Neuronal stem cell (in vitro differentiated cells): ENCODE results near the gene ISG15.

Source experiments
- DNase-seq: peaks from one replicate; pipeline ENCODE4 v3.0.0-alpha.2; 2013; ENCODE audit warnings: low spot score
- H2AFZ ChIP-seq: one replicate; pipeline ENCODE4 v1.6.1; 2013; ENCODE audit warnings: mild to moderate bottlenecking, low read length, inconsistent platforms
- H2AK5ac ChIP-seq: 2 replicates; pipeline ENCODE4 v1.6.1; 2013; ENCODE audit warnings: low read depth, mild to moderate bottlenecking, inconsistent platforms, low read length, moderate library complexity, mixed read lengths
- H2BK120ac ChIP-seq: 2 replicates; pipeline ENCODE4 v1.6.1; 2013; ENCODE audit warnings: low read depth, mild to moderate bottlenecking, inconsistent platforms, low read length, moderate library complexity, mixed read lengths
- H2BK12ac ChIP-seq: one replicate; pipeline ENCODE4 v1.6.1; 2013; ENCODE audit warnings: low read length, inconsistent platforms
- H2BK15ac ChIP-seq: 2 replicates; pipeline ENCODE4 v1.6.1; 2013; ENCODE audit warnings: mild to moderate bottlenecking, low read length, inconsistent platforms, mixed read lengths
- H2BK5ac ChIP-seq: one replicate; pipeline ENCODE4 v1.6.1; 2013; ENCODE audit warnings: inconsistent platforms, mild to moderate bottlenecking, low read length, moderate library complexity
- H3K14ac ChIP-seq: one replicate; pipeline ENCODE4 v1.6.1; 2013; ENCODE audit warnings: low read length, inconsistent platforms
- H3K18ac ChIP-seq: 2 replicates; pipeline ENCODE4 v1.6.1; 2013; ENCODE audit warnings: low read length, inconsistent platforms
- H3K23ac ChIP-seq: 2 replicates; pipeline ENCODE4 v1.6.1; 2013; ENCODE audit warnings: low read depth, mild to moderate bottlenecking, mixed read lengths, low read length, inconsistent platforms; ENCODE audit not compliant: poor library complexity
- H3K27ac ChIP-seq: replicated peaks from 3 replicates; pipeline ENCODE4 v1.5.1; 2013; ENCODE audit warnings: low read length, inconsistent platforms
- H3K27me3 ChIP-seq, 3 experiments: 2 replicates each; pipeline ENCODE4 v1.6.1; 2013; ENCODE audit warnings: low read length in 3 of 3, mild to moderate bottlenecking in 2 of 3, inconsistent platforms in 1 of 3, low read depth in 1 of 3, mixed read lengths in 1 of 3, moderate library complexity in 1 of 3; ENCODE audit not compliant: control insufficient read depth in 3 of 3, insufficient read depth in 3 of 3
- H3K36me3 ChIP-seq, 2 donors: replicated peaks in 1 of 2; 2 replicates each; pipeline ENCODE4 v1.6.1; 2013; ENCODE audit warnings: low read length in 2 of 2; ENCODE audit not compliant: control insufficient read depth in 2 of 2, insufficient read depth in 2 of 2
- H3K4ac ChIP-seq: 2 replicates; pipeline ENCODE4 v1.6.1; 2013; ENCODE audit warnings: inconsistent platforms, mild to moderate bottlenecking, low read length, moderate library complexity
- H3K4me1 ChIP-seq, 2 donors: 1 replicate in 1 of 2; 2 replicates in 1 of 2; pipeline ENCODE4 v1.6.1; 2013; ENCODE audit warnings: low read length in 2 of 2, low read depth in 1 of 2; ENCODE audit not compliant: control insufficient read depth in 2 of 2, insufficient read depth in 1 of 2
- H3K4me2 ChIP-seq: one replicate; pipeline ENCODE4 v1.6.1; 2013; ENCODE audit warnings: mild to moderate bottlenecking, low read length, inconsistent platforms; ENCODE audit not compliant: insufficient read depth, poor library complexity, severe bottlenecking
- H3K4me3 ChIP-seq, 2 donors: 2 replicates each; pipeline ENCODE4 v1.5.1; 2013; ENCODE audit warnings: low read length in 2 of 2, mild to moderate bottlenecking in 2 of 2, inconsistent platforms in 1 of 2, moderate library complexity in 1 of 2
- H3K79me1 ChIP-seq: one replicate; pipeline ENCODE4 v1.6.1; 2013; ENCODE audit warnings: low read depth, mild to moderate bottlenecking, inconsistent platforms, low read length, moderate library complexity
- H3K9ac ChIP-seq: one replicate; pipeline ENCODE4 v1.6.1; 2013; ENCODE audit warnings: mild to moderate bottlenecking, low read depth, low read length, inconsistent platforms; ENCODE audit not compliant: poor library complexity
- H3K9me3 ChIP-seq, 2 donors: replicated peaks in 1 of 2; 2 replicates each; pipeline versions ENCODE3 to v1.6.1; 2013; ENCODE audit warnings: low read length in 2 of 2, mild to moderate bottlenecking in 2 of 2, inconsistent platforms in 1 of 2, low read depth in 1 of 2, mixed read lengths in 1 of 2, moderate library complexity in 1 of 2; ENCODE audit not compliant: control insufficient read depth in 2 of 2, insufficient read depth in 1 of 2
- H4K8ac ChIP-seq: one replicate; pipeline ENCODE4 v1.6.1; 2013; ENCODE audit warnings: low read depth, mild to moderate bottlenecking, inconsistent platforms, low read length, moderate library complexity
- H4K91ac ChIP-seq: one replicate; pipeline ENCODE4 v1.6.1; 2013; ENCODE audit warnings: low read length, low read depth, mild to moderate bottlenecking, inconsistent platforms; ENCODE audit not compliant: poor library complexity
- WGBS, 2 donors: extraction: QIAGEN DNeasy Blood & Tissue Kit; methylation state at CpG; one replicate each; pipeline ENCODE4 v1.1.7; 2013; ENCODE audit warnings: missing lambda C conversion rate in 2 of 2, mixed read lengths in 1 of 2; ENCODE audit not compliant: insufficient read length in 2 of 2, insufficient replicate concordance in 1 of 2; ENCODE audit errors: extremely low coverage in 2 of 2; 5-methylcytosine and 5-hydroxymethylcytosine counted together

The ISG15 gene

GRCh38 chr1:965526-966134, 47.7 kb upstream of the ISG15 start:
- Histone ChIP-seq H3K9me3 (peaks cover 0 to 6% of the 10 kb centered on the region in 2 donors), H3K9ac (peak overlapping the region; percentile 72), H4K8ac (no peak overlapping the region), H3K4me1 (peaks cover 7 to 10% of the 10 kb centered on the region in 2 donors), H3K4me3 (no peak overlapping the region), H3K23ac (peak overlapping the region; percentile 98), H2AFZ (no peak overlapping the region), H3K79me1 (peaks cover 5% of the 10 kb centered on the region), H3K4ac (no peak overlapping the region), H2BK12ac (no peak overlapping the region), H3K18ac (no peak overlapping the region), H4K91ac (no peak overlapping the region), H3K4me2 (no peak overlapping the region), H3K27me3 (peaks cover 15 to 60% (median 51%) of the 10 kb centered on the region in 3 experiments), H3K27ac (no peak overlapping the region), H2AK5ac (no peak overlapping the region), H3K14ac (no peak overlapping the region), H2BK15ac (no peak overlapping the region), H2BK5ac (no peak overlapping the region), H2BK120ac (no peak overlapping the region), H3K36me3 (peaks cover 10 to 30% of the 10 kb centered on the region in 2 donors)
- no CpG with 5 or more reads among the region's 26 CpGs for WGBS, 2 donors
- no peak for DNase-seq

DNA sequence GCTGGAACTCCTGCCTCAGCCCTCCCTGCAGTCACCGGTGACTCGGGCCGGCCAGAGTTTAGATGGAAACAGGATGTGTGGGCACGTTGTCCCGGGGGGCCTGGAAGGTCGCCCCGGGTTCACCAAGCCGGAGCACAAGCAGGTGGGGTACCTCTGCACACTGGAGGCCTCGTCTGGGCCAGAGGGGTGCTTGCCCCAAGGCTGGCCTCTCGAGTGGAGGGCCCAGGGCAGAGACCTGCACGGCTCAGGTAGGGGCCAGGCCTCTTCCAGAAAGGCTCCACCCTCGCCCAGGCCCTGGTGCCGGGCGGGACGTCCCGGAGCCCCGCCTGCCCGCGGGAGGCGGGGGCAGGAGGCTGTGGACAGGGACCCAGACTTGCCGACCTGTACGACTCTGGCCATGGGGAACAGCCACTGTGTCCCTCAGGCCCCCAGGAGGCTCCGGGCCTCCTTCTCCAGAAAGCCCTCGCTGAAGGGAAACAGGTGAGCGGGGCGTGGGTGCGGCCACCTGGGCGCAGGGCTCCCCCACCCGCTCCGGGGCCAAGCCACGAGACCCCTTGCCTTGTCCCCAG, 47.1 kb upstream of the ISG15 start, which contains the start of gene PLEKHN1:
Gene PLEKHN1 (plus strand): TSS at position 348 of the 569 bp plus-strand sequence. CDS start 50 bp downstream, at position 398.
- Histone ChIP-seq H3K18ac (peak within 1 kb of the TSS; percentile 98), H3K4me2 (peak within 1 kb of the TSS; percentile 94), H3K23ac (peak within 1 kb of the TSS; percentile 98), H3K27ac (no peak within 1 kb of the TSS), H3K4me1 (peaks cover 7 to 10% of the 10 kb centered on the region in 2 donors), H3K9ac (peak within 1 kb of the TSS; percentile 88), H3K4me3 (peak within 1 kb of the TSS; percentile 41 to 78), H2BK15ac (peak within 1 kb of the TSS; percentile 58), H4K8ac (peak within 1 kb of the TSS; percentile 82), H2BK12ac (no peak within 1 kb of the TSS), H3K4ac (no peak within 1 kb of the TSS), H2BK120ac (peak within 1 kb of the TSS; percentile 81), H3K14ac (peak within 1 kb of the TSS; percentile 82), H2AK5ac (peak within 1 kb of the TSS; percentile 88), H3K36me3 (peaks cover 10 to 30% of the 10 kb centered on the region in 2 donors), H2BK5ac (peak within 1 kb of the TSS; percentile 95), H2AFZ (peak within 1 kb of the TSS; percentile 98), H3K79me1 (peaks cover 5% of the 10 kb centered on the region), H3K9me3 (peaks cover 0 to 6% of the 10 kb centered on the region in 2 donors), H4K91ac (no peak within 1 kb of the TSS), H3K27me3 (peaks cover 15 to 61% (median 57%) of the 10 kb centered on the region in 3 experiments)
- no peak for DNase-seq
- no CpG with 5 or more reads among the region's 31 CpGs for WGBS, 2 donors

GRCh38 chr1:966704-967300, 46.5 kb upstream of the ISG15 start:
- peak overlapping the region; percentile 88 for H2AK5ac ChIP-seq
- peak overlapping the region; percentile 81 for H2BK120ac ChIP-seq
- H3K27me3 ChIP-seq, result peaks cover 15 to 63% (median 62%) of the 10 kb centered on the region in 3 experiments
- peak overlapping the region; percentile 94 for H3K4me2 ChIP-seq
- peaks cover 10 to 26% of the 10 kb centered on the region in 2 donors for H3K36me3 ChIP-seq
- no CpG with 5 or more reads among the region's 60 CpGs for WGBS, 2 donors
- H3K4ac ChIP-seq, result no peak overlapping the region
- H3K9me3 ChIP-seq, result peaks cover 0 to 6% of the 10 kb centered on the region in 2 donors
- H3K27ac ChIP-seq, result no peak overlapping the region
- peak overlapping the region; percentile 95 for H2BK5ac ChIP-seq
- peak overlapping the region; percentile 41 to 78 for H3K4me3 ChIP-seq
- peaks cover 3% of the 10 kb centered on the region for H3K79me1 ChIP-seq
- H4K8ac ChIP-seq, result peak overlapping the region; percentile 82
- peak overlapping the region; percentile 98 for H3K23ac ChIP-seq
- H3K4me1 ChIP-seq, result peaks cover 2 to 10% of the 10 kb centered on the region in 2 donors
- no peak overlapping the region for H2BK12ac ChIP-seq
- H3K9ac ChIP-seq, result peak overlapping the region; percentile 88
- H4K91ac ChIP-seq, result no peak overlapping the region
- H2AFZ ChIP-seq, result peak overlapping the region; percentile 98
- H3K18ac ChIP-seq, result peak overlapping the region; percentile 98
- DNase-seq, result peak; percentile 35
- peak overlapping the region; percentile 82 for H3K14ac ChIP-seq
- peak overlapping the region; percentile 58 for H2BK15ac ChIP-seq
